GM19468 (cell line): Measurements from ENCODE around the gene COL18A1.

Source experiments
- ATAC-seq: cut with Tn5 transposase; IDR thresholded peaks from one replicate; pipeline ENCODE4 v1.9.1; 2021; ENCODE audit warnings: mild to moderate bottlenecking, moderate library complexity, moderate number of reproducible peaks; ENCODE audit not compliant: unreplicated experiment; ENCODE audit errors: extremely low read depth

The COL18A1 gene

DNA sequence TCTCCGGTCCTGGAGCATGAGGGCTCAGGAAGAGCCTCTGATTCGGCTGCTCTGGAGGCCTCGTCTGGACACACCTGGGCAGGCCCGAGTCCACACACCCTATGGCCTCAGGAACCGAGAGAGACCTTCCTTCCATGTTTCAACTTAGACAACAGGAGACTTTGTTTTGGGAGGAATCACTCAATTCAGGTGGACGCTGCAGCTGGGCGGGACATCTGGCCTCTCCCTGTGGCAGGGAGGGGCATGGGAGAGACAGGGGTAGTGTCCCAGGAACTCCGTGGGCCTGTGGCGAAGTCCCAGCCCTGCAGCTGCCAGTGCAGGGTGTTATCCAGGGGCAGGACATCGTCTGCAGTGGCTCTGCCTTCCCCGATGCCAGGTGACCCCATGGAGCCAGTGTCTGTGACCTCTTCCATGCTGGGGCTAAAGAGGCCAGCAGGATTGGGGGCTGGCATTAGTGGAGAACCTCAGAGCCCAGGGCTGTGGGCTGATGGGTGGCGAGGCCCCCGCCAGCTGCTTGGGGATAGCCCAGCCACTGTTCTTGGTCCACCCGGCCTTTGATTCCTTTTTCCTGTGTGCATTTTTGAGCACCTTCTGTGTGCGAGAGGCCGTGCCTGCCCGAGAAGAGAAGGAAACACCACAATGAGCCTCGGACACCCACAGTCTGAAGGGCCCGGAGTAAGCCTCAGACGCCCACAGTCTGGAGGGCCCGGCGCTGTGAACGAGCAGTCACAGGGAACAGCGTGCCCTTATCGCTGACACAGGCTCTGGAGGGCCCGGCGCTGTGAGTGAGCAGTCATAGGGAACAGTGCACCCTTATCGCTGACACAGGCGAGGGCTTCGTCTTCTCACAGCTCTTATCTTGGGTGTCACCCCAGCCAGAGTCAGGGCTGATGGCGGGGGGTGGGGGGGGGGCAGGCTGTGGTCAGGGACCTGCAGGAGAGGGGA is 6.2 kb downstream of the COL18A1 start:
- no peak for ATAC-seq

DNA sequence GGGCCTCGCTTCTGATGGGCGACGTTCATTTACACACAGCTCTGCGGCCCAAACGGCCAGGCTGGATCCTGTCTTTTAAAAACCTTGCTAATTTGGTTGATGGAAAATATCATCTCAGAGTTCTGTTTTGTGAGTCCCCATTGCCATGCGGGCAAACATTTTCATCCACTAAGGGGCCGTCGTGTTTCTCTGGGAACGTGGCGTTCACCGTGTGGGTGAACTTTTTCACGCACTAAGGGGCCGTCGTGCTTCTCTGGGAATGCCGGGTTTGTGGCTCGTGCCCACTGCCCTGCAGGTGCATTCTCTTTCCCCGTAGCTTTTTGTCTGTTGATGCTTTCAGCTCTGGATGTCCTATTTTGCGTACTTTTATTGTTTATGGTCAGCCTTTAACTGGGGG is 6.8 kb downstream of the COL18A1 start:
- ATAC-seq: no peak

DNA sequence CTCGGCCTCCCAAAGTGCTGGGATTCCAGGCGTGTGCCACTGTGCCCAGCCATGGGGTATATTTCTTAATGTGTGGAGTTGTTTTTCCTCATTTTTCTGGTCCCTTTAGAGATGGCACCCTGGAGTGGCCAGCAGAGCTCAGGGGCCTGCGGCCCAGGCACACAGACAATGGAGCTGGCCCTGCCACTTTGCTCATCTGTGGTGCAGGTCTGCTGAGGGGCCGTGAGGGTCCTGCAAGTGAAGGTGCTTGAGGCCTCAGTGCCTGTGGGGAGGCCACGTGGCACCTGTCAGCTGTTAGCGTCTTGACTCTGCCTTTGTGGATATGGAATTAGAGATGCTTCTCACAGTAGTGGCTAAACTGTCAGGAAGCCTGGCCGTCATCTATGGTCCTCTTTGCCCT is 7.5 kb downstream of the COL18A1 start:
- ATAC-seq: no peak

DNA sequence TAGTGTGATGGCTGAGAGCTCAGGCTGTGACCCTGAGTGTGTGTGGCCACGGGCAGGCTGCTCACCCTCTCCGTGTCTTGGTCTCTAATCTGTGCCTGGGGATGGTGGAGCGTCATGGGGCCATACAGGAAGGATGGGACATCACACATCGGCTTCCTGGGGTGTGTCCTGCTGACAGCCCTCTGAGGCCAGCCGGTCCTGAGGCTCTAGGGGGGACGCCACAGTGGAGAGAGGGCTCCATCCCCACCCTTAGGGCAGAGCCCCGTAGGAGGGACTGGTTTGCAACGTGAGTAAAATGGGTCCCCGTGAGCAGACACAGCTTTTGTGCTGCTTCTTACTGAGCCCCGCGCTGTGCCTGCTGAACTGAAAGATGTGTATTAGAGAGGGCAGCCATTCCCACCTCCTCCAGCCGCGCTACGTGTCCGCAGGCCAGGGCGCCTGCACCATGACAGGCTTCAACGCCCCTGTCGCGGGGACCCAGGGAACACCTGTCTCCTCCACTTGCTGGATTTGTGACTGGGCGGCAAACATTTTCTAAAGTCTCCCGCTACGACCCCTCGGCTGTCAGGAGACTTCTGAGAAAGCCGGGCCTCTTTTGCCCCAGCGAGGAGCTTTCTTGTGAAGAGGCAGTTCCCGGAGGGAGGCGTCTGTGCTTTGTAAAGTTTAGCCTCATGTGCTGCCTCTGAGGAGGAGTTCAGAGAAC is 8.1 kb downstream of the COL18A1 start:
- no peak for ATAC-seq

DNA sequence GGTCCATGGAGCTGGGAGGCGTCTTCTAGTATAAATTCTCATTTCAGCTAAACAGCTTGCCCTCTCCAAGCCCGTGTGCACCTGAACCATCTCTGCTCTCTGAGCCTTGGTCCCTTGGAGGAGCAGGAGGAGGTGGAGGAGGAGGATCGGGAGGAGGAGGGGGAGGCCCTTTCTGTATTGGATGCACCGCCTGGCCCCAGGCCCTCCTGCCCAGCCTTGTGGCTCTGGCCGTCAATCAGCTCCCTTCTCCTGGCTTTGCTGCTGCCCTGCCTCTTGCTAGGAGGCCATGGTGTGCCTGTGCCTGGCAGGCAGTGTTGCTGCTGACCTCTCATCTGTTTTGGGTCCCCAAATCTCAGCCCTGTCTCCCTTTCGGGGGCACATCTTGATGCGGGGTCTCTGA is 9.0 kb downstream of the COL18A1 start:
- ATAC-seq: no peak

DNA sequence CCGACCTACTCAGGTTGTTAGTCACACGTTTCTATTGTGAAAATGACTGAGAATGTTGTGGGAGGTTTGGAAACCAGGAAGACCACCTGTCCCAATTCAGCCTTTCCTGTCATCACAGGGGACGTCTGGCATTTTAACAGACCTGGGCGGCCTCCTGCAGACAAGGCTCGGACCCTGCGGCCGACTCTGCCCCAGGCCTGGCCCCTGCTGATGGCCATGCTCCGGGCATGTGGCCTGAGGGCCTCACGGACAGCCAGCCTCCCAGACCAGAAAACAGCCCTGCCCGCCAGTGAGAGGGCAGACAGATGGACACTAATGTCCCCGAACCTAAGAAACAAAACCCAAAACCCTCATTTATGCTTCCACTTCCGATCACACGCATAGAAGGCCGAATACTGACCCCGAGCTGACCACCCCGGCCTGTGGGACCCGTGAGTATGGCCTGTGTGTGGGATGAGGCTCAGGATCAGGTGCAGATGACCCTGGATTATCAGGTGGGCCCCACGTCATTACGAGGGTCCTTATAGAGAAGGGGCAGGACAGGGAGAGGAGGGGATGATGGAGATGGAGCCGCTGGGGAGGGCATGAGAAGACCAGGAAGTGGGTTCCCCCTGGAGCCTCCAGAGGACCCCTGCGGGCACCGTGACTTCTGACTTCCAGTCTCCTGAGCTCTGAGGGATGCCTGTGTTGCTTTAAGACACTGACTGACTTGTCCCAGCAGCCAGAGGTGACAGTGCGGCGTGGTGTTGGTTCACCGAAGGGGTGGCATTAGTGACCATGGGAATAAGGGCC is 9.6 kb downstream of the COL18A1 start:
- ATAC-seq: no peak

DNA sequence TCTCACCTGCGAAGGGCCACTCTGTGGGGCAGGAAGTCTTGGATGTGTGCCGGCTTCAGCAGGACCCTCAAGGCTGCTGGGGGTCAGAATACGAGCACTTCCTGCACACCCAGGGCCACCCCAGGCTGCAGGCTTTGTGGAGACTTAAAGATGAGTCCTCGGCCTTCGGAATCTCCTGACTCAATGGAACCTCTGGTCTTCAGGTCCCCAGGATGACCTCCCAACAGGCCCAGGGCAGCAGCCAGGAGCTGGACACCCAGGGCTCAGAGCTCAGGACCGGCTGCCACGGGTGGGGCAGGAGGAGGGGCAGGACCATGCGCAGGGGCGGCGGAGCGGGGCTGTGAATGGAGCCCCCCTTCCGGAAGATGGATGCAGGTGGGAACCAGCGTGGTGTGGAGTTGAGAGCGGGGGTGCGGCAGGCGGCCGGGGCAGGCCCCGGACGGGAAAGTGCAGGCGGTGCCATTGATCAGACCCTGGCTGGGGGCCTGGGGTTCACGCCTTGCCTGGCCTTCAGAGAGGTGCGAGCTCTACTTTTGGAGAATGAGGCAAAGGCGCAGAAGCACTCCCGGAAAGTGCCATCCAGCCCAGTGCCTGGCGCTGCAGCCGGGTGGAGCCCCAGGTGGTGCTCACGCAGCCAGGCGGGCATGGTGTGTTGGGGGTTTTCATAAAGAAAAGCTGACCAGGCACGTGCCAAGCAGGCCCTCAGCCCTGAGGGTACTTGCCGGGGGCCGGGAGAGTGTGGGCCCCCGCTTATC is 10.4 kb downstream of the COL18A1 start:
- ATAC-seq: no peak

DNA sequence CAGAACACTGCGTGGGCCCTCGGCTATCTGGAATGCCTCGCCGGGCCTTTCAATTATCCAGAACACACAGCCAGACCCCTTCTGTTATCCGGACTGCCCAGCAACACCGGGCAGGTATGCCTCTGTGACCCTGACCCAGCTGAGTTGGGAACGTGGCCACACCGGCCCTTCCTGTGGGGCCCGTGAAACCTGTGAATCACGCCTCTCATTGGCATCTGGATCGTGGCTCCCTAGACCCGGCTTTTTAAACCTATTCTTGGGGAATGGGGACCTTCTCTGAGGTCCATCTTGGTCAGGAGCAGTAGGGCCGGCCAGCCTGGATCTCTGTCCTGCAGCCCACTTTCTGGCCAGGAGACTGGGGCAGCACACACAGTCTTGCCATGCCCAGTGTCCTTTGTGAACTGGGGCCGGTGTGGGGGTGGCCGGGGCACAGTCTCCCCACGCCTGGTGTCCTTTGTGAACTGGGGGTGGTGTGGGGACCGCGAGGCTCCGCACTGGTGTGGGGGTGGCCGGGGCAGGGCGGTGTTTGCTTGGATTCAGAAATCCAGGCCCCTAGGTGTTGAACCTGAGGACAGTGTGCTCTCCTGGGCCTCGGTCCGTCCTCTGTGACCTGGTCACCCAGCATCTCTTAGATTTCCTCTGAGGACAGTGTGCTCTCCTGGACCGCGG is 11.1 kb downstream of the COL18A1 start:
- no peak for ATAC-seq

DNA sequence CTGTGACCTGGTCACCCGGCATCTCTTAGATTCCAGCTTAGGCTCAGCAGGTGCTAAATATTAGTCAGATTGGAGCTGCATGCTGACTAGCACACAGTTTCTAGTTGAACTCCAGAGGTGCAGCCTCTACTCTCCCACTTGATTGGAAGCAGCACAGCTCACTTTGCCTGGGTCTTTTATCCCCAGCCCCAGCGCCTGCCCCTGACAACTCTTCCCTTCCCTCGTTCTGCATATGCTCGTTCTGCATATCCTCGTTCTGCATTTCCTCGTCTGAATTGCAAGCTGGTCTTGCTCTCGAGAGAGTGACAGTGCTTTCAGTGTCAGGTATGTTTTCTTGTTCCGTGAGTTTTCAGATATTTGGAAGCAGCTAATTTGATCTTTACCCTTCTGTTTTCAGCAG is 11.7 kb downstream of the COL18A1 start:
- ATAC-seq: no peak

DNA sequence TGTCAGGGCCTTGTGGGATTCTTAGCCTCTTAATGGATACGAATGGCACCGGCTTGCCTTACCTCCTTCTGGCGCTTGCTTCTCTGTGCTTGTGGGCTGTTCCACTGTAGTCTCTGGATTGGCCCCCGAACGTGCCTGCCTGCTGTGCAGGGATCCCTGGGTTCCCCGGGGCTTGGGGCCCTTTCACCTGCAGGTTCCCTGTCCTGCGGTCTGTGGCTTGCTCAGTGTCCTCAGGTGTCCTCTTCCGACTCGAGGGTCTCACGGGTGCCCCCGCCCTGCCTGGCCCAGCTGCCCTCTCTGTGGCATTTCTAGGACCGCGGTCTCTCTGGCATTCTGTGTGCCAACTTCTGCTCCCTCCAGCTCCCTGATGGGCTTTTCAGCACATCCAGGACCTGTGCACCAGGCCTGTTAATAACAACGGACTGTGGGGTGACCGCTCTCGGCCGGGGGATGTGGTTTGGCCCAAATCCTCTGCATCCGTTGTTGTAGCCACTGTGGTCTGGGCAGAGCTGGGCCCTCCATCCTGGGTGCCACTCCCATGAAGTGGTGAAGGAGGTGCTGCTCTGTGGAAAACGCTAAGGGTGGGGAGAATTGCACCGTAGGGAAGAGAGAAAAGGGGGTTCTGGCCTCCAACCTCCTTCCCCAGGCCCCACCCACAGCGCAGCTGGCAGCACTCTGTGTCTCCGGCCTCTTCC is 12.4 kb downstream of the COL18A1 start:
- no peak for ATAC-seq

DNA sequence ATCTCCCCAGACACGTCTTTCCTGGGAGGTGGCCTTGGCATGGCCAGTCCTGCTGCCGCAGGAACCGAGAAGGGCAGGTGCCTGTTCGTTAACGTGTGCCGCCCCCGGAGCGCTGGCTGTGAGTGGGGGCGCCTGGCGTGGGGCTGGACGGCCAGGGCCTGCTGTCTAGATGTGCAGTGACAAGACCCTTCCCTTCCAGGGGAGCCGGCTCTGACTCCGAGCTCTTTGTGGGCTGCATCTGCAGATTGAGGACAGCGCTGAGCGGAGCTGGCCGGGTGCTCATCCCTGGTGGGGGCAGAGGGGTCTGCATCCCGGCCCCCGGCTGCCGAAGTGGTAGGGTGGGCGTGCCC is 13.0 kb downstream of the COL18A1 start:
- ATAC-seq: no peak

DNA sequence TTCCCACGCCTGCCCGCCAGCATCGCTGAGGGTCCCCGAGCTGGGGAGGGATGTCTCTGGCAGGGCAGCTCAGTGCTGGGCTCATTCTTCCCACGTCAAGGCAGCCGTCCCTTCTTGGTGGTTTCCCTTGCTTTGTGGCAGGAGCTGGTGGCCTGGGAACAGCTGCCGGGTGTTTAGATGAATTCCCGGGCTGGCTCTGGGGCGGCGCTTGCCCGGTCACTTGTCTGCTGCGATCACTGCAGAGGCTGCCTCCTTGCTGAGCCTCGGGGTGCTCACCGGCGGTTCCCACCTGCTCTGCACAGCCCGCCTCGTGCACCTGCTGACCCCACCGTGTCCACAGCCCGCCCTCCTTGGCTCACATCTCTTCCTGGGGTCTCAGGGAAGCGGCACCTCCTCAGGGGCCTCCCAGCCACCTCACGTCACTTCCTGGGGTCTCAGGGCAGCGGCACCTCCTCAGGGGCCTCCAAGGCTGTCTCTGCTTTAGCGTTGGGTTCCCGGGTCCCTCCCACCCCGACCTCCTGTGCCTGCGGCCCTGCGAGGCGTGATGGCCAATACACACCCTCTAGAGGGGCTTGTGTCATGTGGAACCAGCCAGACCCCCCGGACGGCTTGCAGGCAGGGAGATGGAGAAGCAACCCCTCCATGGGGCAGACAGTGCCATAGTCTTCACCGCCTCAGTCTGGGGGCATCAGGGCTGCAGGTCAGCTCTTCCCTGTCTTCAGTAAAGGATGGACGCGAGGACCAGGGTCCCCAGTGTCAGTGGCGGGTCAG is 13.5 kb downstream of the COL18A1 start:
- no peak for ATAC-seq

DNA sequence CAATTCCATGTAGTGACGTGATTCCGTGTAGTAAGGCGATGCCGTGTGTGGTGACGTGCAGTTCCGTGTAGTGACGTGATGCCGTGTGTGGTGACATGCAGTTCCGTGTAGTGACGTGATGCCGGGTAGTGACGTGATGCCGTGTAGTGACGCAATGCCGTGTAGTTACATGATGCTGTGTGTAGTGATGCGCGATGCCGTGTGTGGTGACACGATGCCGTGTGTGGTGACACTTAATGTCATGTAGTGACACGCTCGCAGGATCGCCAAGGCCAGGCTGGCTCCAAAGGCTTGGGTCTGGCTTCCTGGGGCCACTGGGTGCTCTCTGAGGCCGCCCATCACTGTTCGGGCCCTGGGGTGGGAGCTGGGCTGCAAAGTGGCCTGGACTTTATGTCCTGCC is 14.2 kb downstream of the COL18A1 start:
- no peak for ATAC-seq

DNA sequence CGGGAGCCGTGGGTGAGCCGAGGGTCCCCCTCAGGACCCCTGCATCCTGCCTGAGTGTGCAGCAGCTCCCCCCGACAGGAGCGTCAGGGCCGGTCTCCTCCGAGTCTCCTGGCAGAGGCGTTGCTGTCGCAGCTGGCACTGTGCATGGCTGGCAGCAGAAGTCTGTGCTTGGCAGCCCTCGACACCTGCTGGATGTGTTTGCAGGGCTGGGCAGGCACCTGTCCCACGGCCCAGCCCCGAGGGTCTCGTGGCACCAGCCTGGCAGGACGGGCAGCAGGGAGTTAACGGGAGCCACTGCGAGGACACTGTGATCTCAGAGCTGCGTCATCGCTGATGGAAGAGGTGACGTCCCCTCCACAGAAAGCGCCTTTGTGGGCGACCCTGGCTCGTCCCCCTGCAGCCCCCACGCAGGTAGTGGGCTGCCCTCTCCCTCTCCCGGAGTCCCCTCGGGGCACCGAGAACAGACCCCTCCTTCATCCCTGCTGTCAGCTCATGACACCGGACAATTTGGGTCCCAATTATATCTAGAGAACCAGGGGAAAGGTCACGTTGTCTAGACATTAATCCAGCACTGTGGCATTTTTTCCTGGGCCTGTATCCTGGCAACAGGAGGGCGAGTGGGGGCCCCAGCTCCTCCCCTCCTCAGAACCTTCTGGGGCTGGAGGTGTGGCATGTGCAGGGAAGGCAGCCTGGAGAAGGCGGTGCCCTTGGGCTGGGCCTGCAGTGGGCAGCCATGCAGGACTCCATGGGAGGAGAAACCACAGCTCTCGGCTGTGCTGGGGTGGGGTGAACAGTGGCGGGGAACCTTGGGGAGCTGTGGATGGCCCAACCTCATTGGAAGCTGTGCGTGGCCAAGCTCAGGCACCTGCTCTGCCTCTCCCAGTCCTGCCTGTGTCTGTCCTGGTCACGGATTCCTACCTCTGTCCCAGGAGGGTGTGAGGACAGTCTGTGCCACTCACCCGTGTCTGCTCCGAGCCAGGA is 15.4 kb downstream of the COL18A1 start:
- no peak for ATAC-seq

DNA sequence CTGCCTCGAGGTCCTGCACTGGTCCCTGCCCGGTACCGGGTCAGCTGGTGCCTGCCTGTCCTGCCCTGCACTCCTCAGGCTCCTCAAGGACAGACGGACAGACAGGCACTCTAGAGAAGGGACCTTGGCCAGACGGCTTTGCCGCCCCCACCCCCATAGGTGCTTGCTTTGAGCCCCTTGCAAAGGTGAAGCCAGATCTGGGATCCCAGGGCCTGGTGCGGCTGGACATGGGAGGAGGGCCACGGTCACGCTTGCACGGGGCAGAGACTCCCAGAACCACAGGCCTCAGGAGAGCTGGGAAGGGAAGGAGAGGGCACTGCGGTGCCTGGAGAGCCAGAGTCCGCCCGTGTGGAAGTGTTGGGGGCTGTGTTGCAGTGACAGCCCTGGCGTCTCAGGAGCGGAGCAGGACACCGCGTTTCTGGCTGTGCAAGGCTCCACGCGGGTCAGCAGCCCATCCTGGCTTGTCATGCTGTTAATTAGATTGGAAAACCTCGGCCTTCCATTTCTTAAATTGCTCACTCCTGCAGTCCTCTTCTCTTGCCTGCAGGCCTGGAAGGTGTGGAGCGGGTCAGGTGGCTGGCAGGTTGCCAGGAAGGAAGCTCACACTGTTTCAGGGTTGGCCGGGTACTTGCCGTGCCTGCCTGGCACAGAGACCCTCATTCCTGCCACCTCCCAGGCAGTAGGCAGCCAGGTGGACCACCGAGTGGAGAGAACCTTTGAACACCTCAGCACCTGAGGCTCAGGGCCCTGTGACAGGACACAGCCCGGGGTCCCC is 16.3 kb downstream of the COL18A1 start:
- ATAC-seq: no peak
